Kidney glomerular epithelial cell (primary cell): ENCODE measurements around the gene NCAPG.

Experiments used
- DNase-seq: peaks from one replicate; lab custom pipeline; 2025; lab: John Stamatoyannopoulos, UW

NCAPG gene

GRCh38 chr4:17810260-17811077, at the start of gene NCAPG, which contains the start of gene DCAF16:
TSS of gene NCAPG (plus strand) at chr4:17810979. CDS start at chr4:17811078, 99 bp downstream.
TSS of gene DCAF16 (minus strand) at chr4:17810757. CDS start at chr4:17804141, 6,616 bp downstream.
- DNase-seq, result peak; percentile 97

GRCh38 chr4:17761062-17761461, 49.7 kb upstream of the NCAPG start:
- no peak for DNase-seq

GRCh38 chr4:17762726-17763125, 48.1 kb upstream of the NCAPG start:
- peak; percentile 21 for DNase-seq

- DNase-seq, result no peak
Measured at GRCh38 chr4:17763416-17763815, 47.4 kb upstream of the NCAPG start.

- DNase-seq, result no peak
Measured at GRCh38 chr4:17763931-17764330, 46.8 kb upstream of the NCAPG start.

- DNase-seq, result no peak
Measured at GRCh38 chr4:17765514-17766286, 45.1 kb upstream of the NCAPG start.

GRCh38 chr4:17766826-17767458, 43.8 kb upstream of the NCAPG start:
- DNase-seq, result no peak

- no peak for DNase-seq
Measured at GRCh38 chr4:17769406-17770174, 41.2 kb upstream of the NCAPG start.

- DNase-seq, result no peak
Measured at GRCh38 chr4:17770845-17771244, 39.9 kb upstream of the NCAPG start.

- DNase-seq, result no peak
Measured at GRCh38 chr4:17771284-17771908, 39.4 kb upstream of the NCAPG start.

GRCh38 chr4:17773135-17773698, 37.6 kb upstream of the NCAPG start:
- DNase-seq, result no peak

GRCh38 chr4:17778431-17778830, 32.3 kb upstream of the NCAPG start:
- DNase-seq, result no peak

- DNase-seq, result no peak
Measured at GRCh38 chr4:17780501-17781299, 30.1 kb upstream of the NCAPG start.

- DNase-seq, result no peak
Measured at GRCh38 chr4:17781300-17782287, 29.2 kb upstream of the NCAPG start, which contains the start of gene FAM184B. TSS of gene FAM184B (minus strand) at chr4:17781621. CDS start at chr4:17781299, 322 bp downstream.

GRCh38 chr4:17785858-17786257, 24.9 kb upstream of the NCAPG start:
- DNase-seq, result no peak

- DNase-seq, result peak; percentile 18
Measured at GRCh38 chr4:17786567-17786966, 24.2 kb upstream of the NCAPG start.

GRCh38 chr4:17787315-17787714, 23.5 kb upstream of the NCAPG start:
- peak; percentile 87 for DNase-seq

GRCh38 chr4:17788956-17789355, 21.8 kb upstream of the NCAPG start:
- peak; percentile 62 for DNase-seq

GRCh38 chr4:17794730-17795129, 16.0 kb upstream of the NCAPG start:
- DNase-seq, result no peak
